NT2/D1 (cell line): ENCODE measurements around the gene CST9L.
A peak's percentile ranks its signal among the peaks of the same experiment; 100 is the strongest.

ENCODE experiments used
- DNase-seq: peaks from one replicate; pipeline ENCODE4 v3.0.0-alpha.2; 2011; ENCODE audit warnings: low read depth, low spot score
- H3K27me3 ChIP-seq: 2 replicates; pipeline ENCODE4 v1.6.0; 2011; ENCODE audit warnings: mild to moderate bottlenecking; ENCODE audit not compliant: insufficient read length, insufficient read depth
- H3K36me3 ChIP-seq: 2 replicates; pipeline ENCODE4 v1.6.1; 2011; ENCODE audit warnings: mild to moderate bottlenecking, low read length, mixed read lengths; ENCODE audit not compliant: insufficient read depth, insufficient read length
- H3K4me1 ChIP-seq: 2 replicates; pipeline ENCODE4 v1.5.1; 2011; ENCODE audit not compliant: insufficient read depth, insufficient read length
- H3K4me3 ChIP-seq: 2 replicates; pipeline ENCODE4 v1.5.1; 2011; ENCODE audit warnings: low read depth; ENCODE audit not compliant: insufficient read length
- H3K9ac ChIP-seq: 2 replicates; pipeline ENCODE4 v1.6.0; 2011; ENCODE audit warnings: low read depth; ENCODE audit not compliant: insufficient read length
- H3K9me3 ChIP-seq: 2 replicates; pipeline ENCODE4 v1.5.1; 2011; ENCODE audit warnings: mild to moderate bottlenecking, low read length; ENCODE audit not compliant: insufficient read depth
- SUZ12 ChIP-seq: IDR thresholded peaks from 2 replicates; pipeline ENCODE4 v1.6.1; 2011; ENCODE audit not compliant: insufficient read length, insufficient read depth; ENCODE audit errors: extremely low read depth
- YY1 ChIP-seq: IDR thresholded peaks from 2 replicates; pipeline ENCODE4 v1.6.1; 2011; ENCODE audit not compliant: insufficient read length, insufficient read depth
- ZNF274 ChIP-seq: IDR thresholded peaks from 2 replicates; pipeline ENCODE4 v1.6.1; 2011; ENCODE audit warnings: mild to moderate bottlenecking, low read depth, low read length

The CST9L gene

GRCh38 chr20:23606652-23607049 lies 38.4 kb upstream of the CST9L start:
- Histone ChIP-seq H3K4me3 (no peak overlapping the region), H3K4me1 (no peaks in the 10 kb centered on the region), H3K36me3 (no peaks in the 10 kb centered on the region), H3K9ac (no peak overlapping the region), H3K9me3 (no peaks in the 10 kb centered on the region), H3K27me3 (no peaks in the 10 kb centered on the region)
- DNase-seq: peak; percentile 56
- no peak for TF ChIP-seq ZNF274
- TF ChIP-seq SUZ12: no peak
- TF ChIP-seq YY1: no peak

- no peak within 1 kb of the TSS for H3K4me3 ChIP-seq
- DNase-seq: no peak
- H3K27me3 ChIP-seq: no peaks in the 10 kb centered on the region
- no peaks in the 10 kb centered on the region for H3K36me3 ChIP-seq
- H3K9ac ChIP-seq: no peak within 1 kb of the TSS
- no peaks in the 10 kb centered on the region for H3K4me1 ChIP-seq
- no peak for TF ChIP-seq SUZ12
- no peak for TF ChIP-seq YY1
- no peak for TF ChIP-seq ZNF274
- H3K9me3 ChIP-seq: no peaks in the 10 kb centered on the region
These were observed 37.8 kb upstream of the CST9L start, which contains the start of gene CST9 for GRCh38 chr20:23605867-23606651. Gene CST9 (minus strand): TSS chr20:23605917. CDS start chr20:23605864, 53 bp downstream.

GRCh38 chr20:23604306-23604705 lies 36.0 kb upstream of the CST9L start:
- Histone ChIP-seq H3K4me3 (no peak overlapping the region), H3K36me3 (no peaks in the 10 kb centered on the region), H3K9me3 (no peaks in the 10 kb centered on the region), H3K27me3 (no peaks in the 10 kb centered on the region), H3K4me1 (no peaks in the 10 kb centered on the region), H3K9ac (no peak overlapping the region)
- no peak for TF ChIP-seq ZNF274
- no peak for TF ChIP-seq SUZ12
- TF ChIP-seq YY1: no peak
- no peak for DNase-seq

- Histone ChIP-seq H3K9me3 (no peaks in the 10 kb centered on the region), H3K27me3 (no peaks in the 10 kb centered on the region), H3K36me3 (no peaks in the 10 kb centered on the region), H3K4me1 (no peaks in the 10 kb centered on the region), H3K9ac (no peak overlapping the region), H3K4me3 (no peak overlapping the region)
- no peak for TF ChIP-seq SUZ12
- no peak for TF ChIP-seq ZNF274
- TF ChIP-seq YY1: no peak
- no peak for DNase-seq
These were observed 35.0 kb upstream of the CST9L start for GRCh38 chr20:23603321-23603720.

- no peak overlapping the region for H3K4me3 ChIP-seq
- no peak for TF ChIP-seq ZNF274
- TF ChIP-seq YY1: no peak
- TF ChIP-seq SUZ12: no peak
- H3K4me1 ChIP-seq: no peaks in the 10 kb centered on the region
- H3K27me3 ChIP-seq: no peaks in the 10 kb centered on the region
- DNase-seq: no peak
- H3K9ac ChIP-seq: no peak overlapping the region
- no peaks in the 10 kb centered on the region for H3K9me3 ChIP-seq
- H3K36me3 ChIP-seq: no peaks in the 10 kb centered on the region
These were observed 34.4 kb upstream of the CST9L start for GRCh38 chr20:23602699-23603098.

- Histone ChIP-seq H3K9me3 (no peaks in the 10 kb centered on the region), H3K9ac (no peak overlapping the region), H3K36me3 (no peaks in the 10 kb centered on the region), H3K27me3 (no peaks in the 10 kb centered on the region), H3K4me1 (no peaks in the 10 kb centered on the region), H3K4me3 (no peak overlapping the region)
- no peak for DNase-seq
- no peak for TF ChIP-seq YY1
- no peak for TF ChIP-seq SUZ12
- no peak for TF ChIP-seq ZNF274
These were observed 34.0 kb upstream of the CST9L start for GRCh38 chr20:23602241-23602640.

- Histone ChIP-seq H3K27me3 (no peaks in the 10 kb centered on the region), H3K9me3 (no peaks in the 10 kb centered on the region), H3K4me1 (no peaks in the 10 kb centered on the region), H3K36me3 (no peaks in the 10 kb centered on the region), H3K4me3 (no peak overlapping the region), H3K9ac (no peak overlapping the region)
- DNase-seq: no peak
- TF ChIP-seq SUZ12: no peak
- TF ChIP-seq YY1: no peak
- no peak for TF ChIP-seq ZNF274
These were observed 33.4 kb upstream of the CST9L start for GRCh38 chr20:23601715-23602114.
